Hindlimb muscle (tissue), 1 donor: ENCODE results near the gene C3orf62. TPM values are rescaled to one million over a fixed set of nuclear protein-coding genes. Genes with fewer than 3 reads are reported as not detected.

Experiments used
- polyA plus RNA-seq: library from polyadenylated mRNA; unstranded; fragments of 120-200 nt; gene quantifications from one replicate; pipeline ENCODE4 v1.2.1, GENCODE V29; 2013; ENCODE audit not compliant: insufficient read length

The C3orf62 gene
- polyA plus RNA-seq, 1 donor: 10.3 TPM

Other genes with a start within 250 kb of the C3orf62 start
- gene IMPDH2, start 247.8 kb downstream of the C3orf62 start, polyA plus RNA-seq: 230 TPM
- gene QRICH1, start 183.2 kb downstream of the C3orf62 start, polyA plus RNA-seq: 60.1 TPM
- gene QARS1, start 172.5 kb downstream of the C3orf62 start, polyA plus RNA-seq: 272 TPM
- gene USP19, start 156.4 kb downstream of the C3orf62 start, polyA plus RNA-seq: 38.5 TPM
- 325 TPM for gene LAMB2, start 144.2 kb downstream of the C3orf62 start, polyA plus RNA-seq
- gene CCDC71, start 110.9 kb downstream of the C3orf62 start, polyA plus RNA-seq: 16.0 TPM
- gene KLHDC8B, start 105.6 kb downstream of the C3orf62 start, polyA plus RNA-seq: 84.0 TPM
- gene USP4, start 62.8 kb upstream of the C3orf62 start, polyA plus RNA-seq: 56.1 TPM
- gene GPX1, start 81.1 kb upstream of the C3orf62 start, polyA plus RNA-seq: 146 TPM
- 443 TPM for gene RHOA, start 134.7 kb upstream of the C3orf62 start, polyA plus RNA-seq
- gene TCTA, start 135.2 kb upstream of the C3orf62 start, polyA plus RNA-seq: 21.3 TPM
- 9.2 TPM for gene AMT, start 145.2 kb upstream of the C3orf62 start, polyA plus RNA-seq
- 14.2 TPM for gene NICN1, start 152.1 kb upstream of the C3orf62 start, polyA plus RNA-seq
- 266 TPM for gene DAG1, start 193.0 kb upstream of the C3orf62 start, polyA plus RNA-seq